NCI-H460 (cell line): ENCODE results near the gene THNSL1. TPM values are rescaled to one million over a fixed set of nuclear protein-coding genes. Genes with fewer than 3 reads are reported as not detected.

Experiments
- DNase-seq: peaks from one replicate; pipeline ENCODE4 v3.0.0-alpha.2; 2016; ENCODE audit warnings: low read depth; ENCODE audit errors: extremely low read depth
- total RNA-seq: library from RNA; depleted of rRNA; stranded (reverse); fragments of >200 nt; shearing (Covaris generic); gene quantifications from 2 replicates; pipeline ENCODE4 v1.2.3, GENCODE V29; 2014; rRNA removed

Gene THNSL1
- total RNA-seq, 1 experiment from 2014 or later = 5.6 TPM

GRCh38 chr10:25050402-25050801, 34.0 kb downstream of the THNSL1 start:
- DNase-seq = no peak

GRCh38 chr10:25052012-25052411, 35.6 kb downstream of the THNSL1 start:
- DNase-seq = no peak

GRCh38 chr10:25056726-25057125, 40.3 kb downstream of the THNSL1 start:
- no peak for DNase-seq

DNA sequence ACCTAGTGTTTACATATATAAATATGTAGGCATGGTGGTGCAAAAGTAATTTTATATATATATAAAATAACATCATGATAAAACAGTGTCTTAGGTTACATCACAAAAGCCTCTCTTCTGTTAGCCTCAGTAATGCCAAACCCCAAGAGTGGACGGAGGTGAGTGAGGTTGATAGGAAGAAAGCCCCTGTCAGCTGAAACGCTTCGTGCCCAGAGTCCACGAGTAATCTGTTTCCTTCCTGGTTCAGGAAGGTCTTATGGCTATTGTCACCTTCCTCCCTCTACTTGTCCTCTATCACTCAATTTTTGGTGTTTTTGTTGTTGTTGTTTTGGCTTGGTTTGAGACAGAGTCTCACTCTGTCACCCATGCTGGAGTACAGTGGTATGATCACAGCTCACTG, 41.5 kb downstream of the THNSL1 start:
- no peak for DNase-seq

DNA sequence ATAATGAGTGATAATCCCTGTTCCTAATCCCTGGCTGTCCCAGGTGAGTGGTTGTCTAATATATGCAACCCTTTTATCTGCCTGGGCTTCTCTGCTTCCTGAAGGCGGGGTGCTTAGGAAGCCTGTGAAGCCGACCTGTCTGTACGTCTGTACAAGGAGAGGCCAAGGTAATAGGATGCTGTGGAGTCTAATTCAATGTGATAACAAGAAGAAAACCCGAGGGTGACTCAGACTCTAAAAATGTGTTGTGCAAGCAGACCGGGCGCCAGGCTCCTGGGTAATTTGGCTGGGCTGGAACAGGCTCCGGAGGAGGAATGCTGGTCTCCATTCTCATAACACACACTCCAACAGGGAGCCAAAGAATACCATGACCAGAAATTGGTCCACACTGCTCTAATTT, 43.6 kb downstream of the THNSL1 start:
- peak; percentile 26 for DNase-seq

- no peak for DNase-seq
Observed at GRCh38 chr10:25061125-25061524, 44.7 kb downstream of the THNSL1 start.

DNA sequence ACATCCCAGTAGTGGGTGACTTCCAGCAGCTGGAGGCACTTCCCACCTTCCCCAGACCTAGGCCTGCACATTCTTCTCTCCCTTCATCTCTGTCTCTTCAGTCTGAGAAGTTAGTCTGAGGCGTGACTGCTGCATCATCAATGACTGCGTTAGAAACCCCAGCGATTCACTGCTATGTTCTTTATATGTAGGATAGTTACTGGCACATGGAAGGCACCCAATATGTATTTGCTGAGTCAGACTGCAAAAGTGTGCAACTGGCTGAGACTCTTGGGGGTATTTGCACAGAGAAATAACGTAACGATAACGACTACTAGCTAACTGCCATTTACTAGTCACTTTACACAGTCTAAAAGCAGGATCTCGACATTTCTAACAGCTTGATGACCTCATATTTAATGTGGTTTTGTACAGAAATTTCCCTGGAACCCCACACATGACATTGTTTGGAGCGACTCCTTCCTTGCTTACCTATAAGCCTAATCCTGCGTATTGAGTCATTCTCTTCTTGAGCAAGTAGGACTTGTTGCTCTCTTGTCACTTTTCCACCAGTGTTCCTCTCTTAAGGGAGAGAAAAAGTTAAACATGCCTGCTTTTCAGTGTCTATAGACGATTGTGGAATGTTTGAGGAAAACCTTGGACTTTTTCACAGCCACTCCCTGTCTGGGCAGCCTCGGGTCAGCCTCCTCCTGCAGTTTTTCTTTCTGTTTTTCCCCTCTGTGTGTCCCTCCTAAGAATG, 45.5 kb downstream of the THNSL1 start:
- DNase-seq = no peak

DNA sequence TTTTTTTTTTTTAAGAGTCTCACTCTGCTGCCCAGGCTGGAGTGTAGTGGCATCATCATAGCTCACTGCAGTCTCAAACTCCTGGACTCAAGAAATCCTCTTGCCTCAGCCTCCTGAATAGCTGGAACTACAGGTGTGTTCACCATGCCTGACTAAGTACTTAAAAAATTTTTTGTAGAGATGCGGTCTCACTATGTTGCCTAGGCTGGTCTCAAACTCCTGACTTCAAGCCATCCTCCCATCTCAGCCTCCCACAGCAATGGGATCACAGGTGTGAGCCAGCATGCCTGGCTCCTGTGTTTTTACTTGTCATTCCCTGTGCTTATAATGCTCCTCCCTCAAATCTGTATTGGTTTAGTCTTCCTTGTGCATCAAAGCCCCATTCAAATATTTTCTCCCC, 46.7 kb downstream of the THNSL1 start:
- DNase-seq = no peak

DNA sequence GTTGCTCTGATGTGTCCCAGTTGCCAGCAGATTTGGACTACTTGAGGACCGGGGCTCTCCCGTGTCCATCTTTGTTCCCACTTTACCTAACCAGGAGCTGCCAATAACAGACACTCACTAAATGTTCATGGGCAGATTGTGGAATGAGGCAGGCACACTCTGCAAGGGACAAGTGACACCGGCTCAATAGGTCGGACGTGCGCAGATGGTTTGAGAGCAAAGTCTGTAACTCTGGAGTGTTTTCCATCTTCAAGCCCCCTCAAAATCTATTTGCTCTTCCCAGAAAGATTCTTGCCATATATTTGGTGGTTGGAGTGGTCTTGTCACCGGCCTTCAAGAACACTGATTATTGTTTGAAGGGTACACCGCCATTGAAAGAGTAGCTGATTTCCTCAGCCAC, 47.2 kb downstream of the THNSL1 start:
- DNase-seq = no peak

GRCh38 chr10:25064401-25064800, 48.0 kb downstream of the THNSL1 start:
- DNase-seq = no peak

DNA sequence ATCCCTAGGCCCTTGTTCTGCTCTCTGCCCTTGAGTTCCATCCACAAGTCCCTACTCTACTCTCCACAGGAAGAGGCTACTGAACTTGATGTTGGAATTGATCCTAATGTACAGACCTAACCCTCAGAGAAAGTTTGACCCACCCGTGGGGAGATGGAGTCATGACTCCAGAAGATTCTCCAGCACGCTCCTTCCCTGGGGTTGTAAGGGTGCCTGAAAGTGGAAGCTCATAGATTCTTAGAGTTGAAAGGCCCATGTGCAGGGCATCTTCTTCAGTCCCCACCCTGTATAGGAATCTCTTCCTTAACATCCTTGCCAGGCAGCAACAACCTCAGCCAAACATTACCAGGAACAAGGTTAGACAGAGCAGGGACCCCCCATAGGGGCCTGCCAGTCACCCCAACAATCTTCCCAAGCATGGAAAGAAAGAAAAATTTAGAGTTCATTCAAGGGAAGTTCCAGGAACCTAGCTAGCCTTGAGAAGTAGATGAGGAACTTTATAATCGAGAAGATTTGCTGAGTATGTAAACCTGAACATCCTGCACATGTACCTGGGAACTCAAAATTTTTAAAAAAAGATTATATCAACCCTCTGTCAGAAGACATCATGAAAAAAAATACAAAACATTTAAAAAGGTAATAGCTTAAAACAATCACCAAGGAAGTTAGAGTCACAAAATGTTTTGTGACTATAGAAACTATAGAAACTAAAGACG, 49.5 kb downstream of the THNSL1 start:
- DNase-seq = no peak

- no peak for DNase-seq
Observed at GRCh38 chr10:25068152-25069058, 52.0 kb downstream of the THNSL1 start.

- DNase-seq = no peak
Observed at GRCh38 chr10:25071227-25071626, 54.8 kb downstream of the THNSL1 start.

DNA sequence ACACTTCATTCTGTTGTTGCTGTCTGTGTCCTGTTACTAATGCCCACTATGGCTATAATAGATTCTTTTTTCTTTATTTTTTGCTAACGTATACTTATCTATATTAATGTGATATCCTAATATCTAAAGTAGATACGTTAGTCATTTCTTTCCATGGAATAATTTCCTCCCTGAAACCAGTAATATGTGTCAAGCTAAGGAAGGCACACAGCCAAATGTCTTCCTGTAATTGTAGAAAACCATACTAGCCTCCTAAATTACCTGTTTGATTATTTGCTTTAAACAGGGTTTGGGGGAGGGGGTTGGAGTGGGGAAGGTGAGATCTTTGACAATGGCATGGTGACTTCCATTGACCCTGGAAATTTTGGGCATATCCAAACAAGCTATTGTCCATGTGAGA, 56.4 kb downstream of the THNSL1 start:
- DNase-seq = no peak

- no peak for DNase-seq
Observed at GRCh38 chr10:25075825-25076224, 59.4 kb downstream of the THNSL1 start.

Other genes starting within 250 kb of the THNSL1 start
- 19.1 and 20.8 TPM in 2 replicates for gene PRTFDC1, start 64.0 kb upstream of the THNSL1 start, total RNA-seq
- gene ENKUR, start 454 bp upstream of the THNSL1 start, total RNA-seq = 0.12 TPM in 1 of 2 replicates, not detected in the other
- gene GPR158, start 158.4 kb downstream of the THNSL1 start, total RNA-seq = 0.02 and 0.06 TPM in 2 replicates